MM.1S (cell line): Measurements from ENCODE around the gene PCDHGB2.
"Not testable (repeated sequence)": the region's sequence is repeated elsewhere in the genome, so short reads cannot be mapped to it uniquely, and the experiment has no call there.

Experiments
- DNase-seq: peaks from one replicate; pipeline ENCODE4 v3.0.0-alpha.2; 2015
- H2AFZ ChIP-seq: fragments of 300-600 bp; sonication (generic); 2 replicates; pipeline ENCODE4 v1.6.0; 2016; ENCODE audit warnings: antibody characterized with exemption, low read length
- H3F3A ChIP-seq: fragments of 300-600 bp; sonication (generic); 2 replicates; pipeline ENCODE4 v1.6.1; 2016; ENCODE audit warnings: mild to moderate bottlenecking, antibody characterized with exemption, low read length, moderate library complexity, mixed read lengths; ENCODE audit not compliant: insufficient read depth
- H3K27ac ChIP-seq: fragments of 300-600 bp; sonication (generic); 2 replicates; pipeline ENCODE4 v1.5.1; 2016; ENCODE audit warnings: mild to moderate bottlenecking, low read length
- H3K27me3 ChIP-seq: fragments of 300-600 bp; sonication (generic); replicated peaks from 2 replicates; pipeline ENCODE4 v1.6.0; 2016; ENCODE audit warnings: low read length; ENCODE audit not compliant: insufficient read depth
- H3K36me3 ChIP-seq: fragments of 300-600 bp; sonication (generic); replicated peaks from 2 replicates; pipeline ENCODE4 v1.6.1; 2016; ENCODE audit warnings: mild to moderate bottlenecking, low read length, mixed read lengths; ENCODE audit not compliant: insufficient read depth
- H3K4me1 ChIP-seq: fragments of 300-600 bp; sonication (generic); 2 replicates; pipeline ENCODE4 v1.6.1; 2016; ENCODE audit warnings: low read length, mixed read lengths
- H3K4me2 ChIP-seq: fragments of 300-600 bp; sonication (generic); 2 replicates; pipeline ENCODE4 v1.6.0; 2016; ENCODE audit warnings: low read depth, low read length
- H3K4me3 ChIP-seq: fragments of 300-600 bp; sonication (generic); 2 replicates; pipeline ENCODE4 v1.5.1; 2016; ENCODE audit warnings: low read length, mixed read lengths
- H3K79me2 ChIP-seq: fragments of 300-600 bp; sonication (generic); 2 replicates; pipeline ENCODE4 v1.6.1; 2016; ENCODE audit warnings: mixed run types, low read length, mixed read lengths
- H3K9ac ChIP-seq: fragments of 300-600 bp; sonication (generic); 2 replicates; pipeline ENCODE4 v1.6.1; 2016; ENCODE audit warnings: low read length, mixed read lengths
- H3K9me2 ChIP-seq: fragments of 300-600 bp; sonication (generic); replicated peaks from 2 replicates; pipeline ENCODE4 v1.6.1; 2016; ENCODE audit warnings: mild to moderate bottlenecking, low read length, mixed read lengths; ENCODE audit not compliant: insufficient read depth
- H3K9me3 ChIP-seq: fragments of 300-600 bp; sonication (generic); replicated peaks from 2 replicates; pipeline ENCODE4 v1.6.1; 2016; ENCODE audit warnings: mild to moderate bottlenecking, low read length, mixed read lengths; ENCODE audit not compliant: insufficient read depth
- H4K20me1 ChIP-seq: fragments of 300-600 bp; sonication (generic); 2 replicates; pipeline ENCODE4 v1.6.1; 2016; ENCODE audit warnings: mild to moderate bottlenecking, low read length, moderate library complexity, mixed read lengths; ENCODE audit not compliant: insufficient read depth
- EZH2 ChIP-seq: fragments of 300-600 bp; sonication (generic); optimal IDR thresholded peaks from 2 replicates; pipeline ENCODE3; 2017; ENCODE audit warnings: low read depth, mild to moderate bottlenecking, antibody characterized with exemption, low read length, mixed read lengths
- EZH2phosphoT487 ChIP-seq: fragments of 300-600 bp; sonication (generic); IDR thresholded peaks from 2 replicates; pipeline ENCODE4 v1.6.1; 2018; ENCODE audit warnings: antibody characterized with exemption, low read length
- TF ChIP-seq, protein P1 (sequence below): fragments of 300-600 bp; sonication (generic); IDR thresholded peaks from 2 replicates; pipeline ENCODE4 v1.5.1; 2016; ENCODE audit warnings: antibody characterized with exemption, low read length, mixed read lengths

The PCDHGB2 gene

DNA sequence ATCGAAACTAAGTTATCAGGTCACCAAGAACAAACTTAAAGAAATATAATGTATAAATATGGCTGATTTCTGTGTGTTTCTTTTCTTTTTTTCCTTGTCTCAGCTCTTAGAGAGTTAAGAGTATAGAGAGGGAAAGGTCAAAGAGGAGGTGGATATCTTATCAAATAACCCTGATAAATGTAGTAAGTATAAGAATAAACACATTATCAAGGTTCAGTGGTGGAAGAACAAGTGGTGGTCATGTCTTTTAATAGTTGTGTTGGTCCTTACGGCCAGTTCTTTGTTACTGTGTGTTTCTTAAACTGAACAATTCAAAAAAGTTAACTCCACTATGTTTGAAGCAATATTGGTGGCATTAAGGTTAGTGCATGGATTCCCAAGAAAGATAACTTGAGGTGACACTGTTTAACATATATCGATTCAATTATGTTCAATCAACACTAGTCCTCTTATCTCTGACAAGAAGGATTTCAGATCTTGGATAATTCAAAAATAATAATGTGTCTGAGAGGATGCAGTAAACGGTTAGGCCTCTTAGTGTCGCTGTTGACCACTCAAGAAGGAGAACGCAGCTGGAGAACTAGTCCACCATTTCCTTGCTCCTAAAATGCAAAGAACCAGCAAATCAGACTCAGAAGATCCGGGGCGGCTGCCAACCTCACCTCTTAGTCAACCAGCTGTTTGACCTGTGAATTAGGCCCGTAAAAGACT, 16.4 kb upstream of the PCDHGB2 start, which contains the start of gene PCDHGA3:
Gene PCDHGA3, plus strand, starts transcription at position 588 of the 711 bp plus-strand sequence. CDS start 205 bp downstream, outside the sequence.
- peak; percentile 38 for DNase-seq
- Histone ChIP-seq H3F3A (no peaks in the 10 kb centered on the region), H3K27ac (no peak within 1 kb of the TSS), H3K79me2 (no peaks in the 10 kb centered on the region), H3K4me2 (no peak within 1 kb of the TSS), H3K27me3 (no peaks in the 10 kb centered on the region; the same call in 1 of the 2 replicates), H4K20me1 (no peaks in the 10 kb centered on the region), H3K4me3 (no peak within 1 kb of the TSS), H3K9me2 (no peaks in the 10 kb centered on the region), H3K9me3 (no peaks in the 10 kb centered on the region), H3K36me3 (no peaks in the 10 kb centered on the region), H2AFZ (no peak within 1 kb of the TSS), H3K9ac (no peak within 1 kb of the TSS), H3K4me1 (no peaks in the 10 kb centered on the region)
- no peak for TF ChIP-seq EZH2
- TF ChIP-seq EZH2phosphoT487: no peak
- TF ChIP-seq, protein P1, sequence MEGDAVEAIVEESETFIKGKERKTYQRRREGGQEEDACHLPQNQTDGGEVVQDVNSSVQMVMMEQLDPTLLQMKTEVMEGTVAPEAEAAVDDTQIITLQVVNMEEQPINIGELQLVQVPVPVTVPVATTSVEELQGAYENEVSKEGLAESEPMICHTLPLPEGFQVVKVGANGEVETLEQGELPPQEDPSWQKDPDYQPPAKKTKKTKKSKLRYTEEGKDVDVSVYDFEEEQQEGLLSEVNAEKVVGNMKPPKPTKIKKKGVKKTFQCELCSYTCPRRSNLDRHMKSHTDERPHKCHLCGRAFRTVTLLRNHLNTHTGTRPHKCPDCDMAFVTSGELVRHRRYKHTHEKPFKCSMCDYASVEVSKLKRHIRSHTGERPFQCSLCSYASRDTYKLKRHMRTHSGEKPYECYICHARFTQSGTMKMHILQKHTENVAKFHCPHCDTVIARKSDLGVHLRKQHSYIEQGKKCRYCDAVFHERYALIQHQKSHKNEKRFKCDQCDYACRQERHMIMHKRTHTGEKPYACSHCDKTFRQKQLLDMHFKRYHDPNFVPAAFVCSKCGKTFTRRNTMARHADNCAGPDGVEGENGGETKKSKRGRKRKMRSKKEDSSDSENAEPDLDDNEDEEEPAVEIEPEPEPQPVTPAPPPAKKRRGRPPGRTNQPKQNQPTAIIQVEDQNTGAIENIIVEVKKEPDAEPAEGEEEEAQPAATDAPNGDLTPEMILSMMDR: peak; percentile 37

DNA sequence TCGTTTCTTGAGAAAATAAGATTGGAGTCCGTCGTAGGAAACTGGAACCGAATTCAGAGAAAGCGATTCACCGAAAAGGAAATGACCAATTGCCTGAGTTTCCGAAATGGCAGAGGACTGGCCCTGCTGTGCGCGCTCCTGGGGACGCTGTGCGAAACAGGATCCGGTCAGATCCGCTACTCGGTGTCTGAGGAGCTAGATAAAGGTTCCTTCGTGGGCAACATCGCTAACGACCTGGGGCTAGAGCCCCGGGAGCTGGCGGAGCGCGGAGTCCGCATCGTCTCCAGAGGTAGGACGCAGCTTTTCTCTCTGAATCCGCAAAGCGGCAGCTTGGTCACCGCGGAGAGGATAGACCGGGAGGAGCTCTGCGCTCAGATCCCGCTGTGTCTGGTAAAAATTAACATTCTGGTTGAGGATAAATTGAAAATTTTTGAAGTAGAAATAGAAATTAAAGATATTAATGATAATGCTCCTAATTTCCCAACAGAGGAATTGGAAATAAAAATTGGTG, 15.8 kb upstream of the PCDHGB2 start:
- TF ChIP-seq EZH2phosphoT487 (no peak), EZH2 (no peak)
- TF ChIP-seq, protein P1: no peak
- Histone ChIP-seq H3K79me2 (no peaks in the 10 kb centered on the region), H3K4me1 (no peaks in the 10 kb centered on the region), H3K27ac (no peak overlapping the region), H4K20me1 (no peaks in the 10 kb centered on the region), H3K27me3 (no peaks in the 10 kb centered on the region; the same call in 1 of the 2 replicates), H2AFZ (no peak overlapping the region), H3K9ac (no peak overlapping the region), H3K4me3 (no peak overlapping the region), H3K4me2 (no peak overlapping the region), H3K9me2 (no peaks in the 10 kb centered on the region), H3K36me3 (no peaks in the 10 kb centered on the region), H3F3A (no peaks in the 10 kb centered on the region), H3K9me3 (no peaks in the 10 kb centered on the region)
- DNase-seq: no peak

DNA sequence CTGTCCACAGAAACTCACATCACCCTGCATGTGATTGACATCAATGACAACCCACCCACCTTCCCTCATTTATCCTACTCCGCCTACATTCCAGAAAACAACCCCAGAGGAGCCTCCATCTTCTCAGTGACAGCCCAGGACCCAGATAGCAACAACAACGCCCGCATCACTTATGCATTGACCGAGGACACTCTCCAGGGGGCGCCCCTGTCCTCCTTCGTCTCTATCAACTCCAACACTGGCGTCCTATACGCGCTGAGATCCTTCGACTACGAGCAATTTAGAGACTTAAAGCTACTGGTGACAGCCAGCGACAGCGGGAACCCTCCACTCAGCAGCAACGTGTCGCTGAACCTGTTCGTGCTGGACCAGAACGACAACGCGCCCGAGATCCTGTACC, 14.5 kb upstream of the PCDHGB2 start:
- H3K9ac ChIP-seq: no peak overlapping the region
- no peak overlapping the region for H3K4me3 ChIP-seq
- no peaks in the 10 kb centered on the region for H3F3A ChIP-seq
- no peak overlapping the region for H3K27ac ChIP-seq
- H3K27me3 ChIP-seq: no peaks in the 10 kb centered on the region; the same call in 1 of the 2 replicates
- no peak overlapping the region for H2AFZ ChIP-seq
- H3K36me3 ChIP-seq: no peaks in the 10 kb centered on the region
- no peak overlapping the region for H3K4me2 ChIP-seq
- no peak for TF ChIP-seq EZH2phosphoT487
- TF ChIP-seq, protein P1: no peak
- no peak for TF ChIP-seq EZH2
- H3K79me2 ChIP-seq: no peaks in the 10 kb centered on the region
- no peaks in the 10 kb centered on the region for H3K9me3 ChIP-seq
- no peaks in the 10 kb centered on the region for H3K4me1 ChIP-seq
- H4K20me1 ChIP-seq: no peaks in the 10 kb centered on the region
- DNase-seq: no peak
- H3K9me2 ChIP-seq: no peaks in the 10 kb centered on the region

DNA sequence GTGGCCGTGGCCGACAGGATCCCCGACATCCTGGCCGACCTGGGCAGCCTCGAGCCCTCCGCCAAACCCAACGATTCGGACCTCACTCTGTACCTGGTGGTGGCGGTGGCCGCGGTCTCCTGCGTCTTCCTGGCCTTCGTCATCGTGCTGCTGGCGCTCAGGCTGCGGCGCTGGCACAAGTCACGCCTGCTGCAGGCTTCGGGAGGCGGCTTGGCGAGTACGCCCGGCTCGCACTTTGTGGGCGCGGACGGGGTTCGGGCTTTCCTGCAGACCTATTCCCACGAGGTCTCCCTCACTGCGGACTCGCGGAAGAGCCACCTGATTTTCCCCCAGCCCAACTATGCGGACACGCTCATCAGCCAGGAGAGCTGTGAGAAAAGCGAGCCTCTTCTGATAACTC, 13.8 kb upstream of the PCDHGB2 start:
- not testable (repeated sequence) for H3K9me3 ChIP-seq, H3K4me3 ChIP-seq, H3K4me2 ChIP-seq, H2AFZ ChIP-seq, H3F3A ChIP-seq, H3K4me1 ChIP-seq, H3K79me2 ChIP-seq, H3K27me3 ChIP-seq, H3K9ac ChIP-seq, H3K36me3 ChIP-seq, DNase-seq, H4K20me1 ChIP-seq, H3K27ac ChIP-seq, H3K9me2 ChIP-seq
